Panc1 (cell line): ENCODE measurements around the gene MROH7. TPM values are rescaled to one million over a fixed set of nuclear protein-coding genes. Genes with fewer than 3 reads are reported as not detected.

Experiments used
- ATAC-seq: fragments of 200-7000 bp; cut with Tn5 transposase; 2 replicates; pipeline ENCODE4 v1.9.1; 2020; ENCODE audit warnings: mild to moderate bottlenecking, moderate library complexity
- Bru-seq: library from RNA; stranded (reverse); fragments of 400-500 nt; gene quantifications from one replicate; lab custom pipeline; 2021; lab: Mats Ljungman, UMichigan
- BruChase-seq, 2 experiments: library from RNA; stranded (reverse); fragments of 400-500 nt; gene quantifications; one replicate each; lab custom pipeline; 2021; lab: Mats Ljungman, UMichigan
- BruUV-seq: library from RNA; stranded (reverse); fragments of 400-500 nt; replicated peaks from 2 replicates; lab custom pipeline; 2021; lab: Mats Ljungman, UMichigan
- CTCF ChIA-PET: fragments of 300-600 bp; sonication (Branson Sonifier 250); formaldehyde crosslinking; loops from one replicate; lab custom pipeline; 2022; ENCODE audit warnings: antibody characterized with exemption; lab: Charles Lee
- POLR2A ChIA-PET: fragments of 300-600 bp; sonication (Branson Sonifier 250); formaldehyde crosslinking; loops from one replicate; lab custom pipeline; 2022; ENCODE audit warnings: antibody characterized with exemption; lab: Charles Lee
- DNase-seq: peaks from one replicate; pipeline ENCODE4 v3.0.0-alpha.2; 2010; ENCODE audit warnings: low read depth, low spot score
- H3K27ac ChIP-seq: 2 replicates; pipeline ENCODE4 v1.5.1; 2011; ENCODE audit warnings: mild to moderate bottlenecking, low read length, inconsistent platforms
- H3K27me3 ChIP-seq: fragments of 200-500 bp; sonication (Bioruptor generic); 2 replicates; pipeline ENCODE4 v1.6.0; 2014; ENCODE audit warnings: low read length, inconsistent platforms; ENCODE audit not compliant: control insufficient read depth, insufficient read depth
- H3K36me3 ChIP-seq: fragments of 200-500 bp; sonication (Bioruptor generic); 2 replicates; pipeline ENCODE4 v1.5.1; 2014; ENCODE audit warnings: inconsistent platforms, mild to moderate bottlenecking, low read length, moderate library complexity; ENCODE audit not compliant: control insufficient read depth, insufficient read depth
- H3K4me1 ChIP-seq: 2 replicates; pipeline ENCODE4 v1.5.1; 2011; ENCODE audit warnings: inconsistent platforms, mild to moderate bottlenecking, low read length, moderate library complexity; ENCODE audit not compliant: control insufficient read depth, insufficient read depth
- H3K4me3 ChIP-seq, 2 experiments: 2 replicates each; pipeline ENCODE4 v1.5.1; 2011 to 2012; ENCODE audit warnings: low read depth in 2 of 2, low read length in 2 of 2, mild to moderate bottlenecking in 2 of 2, inconsistent platforms in 1 of 2, moderate library complexity in 1 of 2
- H3K9me3 ChIP-seq: fragments of 200-500 bp; sonication (Bioruptor generic); 2 replicates; pipeline ENCODE4 v1.5.1; 2014; ENCODE audit warnings: low read depth, mild to moderate bottlenecking, inconsistent platforms, low read length, moderate library complexity; ENCODE audit not compliant: control insufficient read depth, insufficient read depth
- CTCF ChIP-seq: fragments of 450-650 bp; IDR thresholded peaks from 2 replicates; pipeline ENCODE4 v1.5.1; 2017; ENCODE audit warnings: mild to moderate bottlenecking
- POLR2AphosphoS5 ChIP-seq: IDR thresholded peaks from 2 replicates; pipeline ENCODE4 v1.6.1; 2012; ENCODE audit warnings: mild to moderate bottlenecking, low read depth, low read length, moderate library complexity
- REST ChIP-seq, 2 experiments: IDR thresholded peaks; 2 replicates each; pipeline ENCODE4 v1.6.1; 2011 to 2012; ENCODE audit warnings: low read depth in 2 of 2, control low read depth in 1 of 2, low read length in 1 of 2, mild to moderate bottlenecking in 1 of 2, moderate library complexity in 1 of 2; ENCODE audit not compliant: insufficient read depth in 1 of 2
- SIN3A ChIP-seq: IDR thresholded peaks from 2 replicates; pipeline ENCODE4 v1.6.1; 2012; ENCODE audit warnings: low read depth, mild to moderate bottlenecking, low read length, moderate library complexity, borderline replicate concordance; ENCODE audit not compliant: insufficient read depth
- TCF7L2 ChIP-seq: IDR thresholded peaks from 2 replicates; pipeline ENCODE4 v1.6.1; 2011; ENCODE audit warnings: mild to moderate bottlenecking, low read depth, low read length, inconsistent platforms
- in situ Hi-C: cut with HindIII; loops from 2 replicates; pipeline ENCODE4 v1.10.0; 2016; ENCODE audit warnings: low sequenced_read_pairs, low pct_unique_long_range_greater_than_20kb
- intact Hi-C: fragments of 100-400 bp; cut with micrococcal nuclease; formaldehyde crosslinking; loops from one replicate; pipeline ENCODE4 v1.10.0; 2022; ENCODE audit not compliant: unreplicated experiment
- long read RNA-seq: library from polyadenylated mRNA; unstranded; transcript quantifications from one replicate; pipeline ENCODE4 v2.0.0, GENCODE V29; 2021; ENCODE audit not compliant: unreplicated experiment
- polyA plus RNA-seq: library from polyadenylated mRNA; unstranded; fragments of >200 nt; gene quantifications from one replicate; pipeline ENCODE4 v1.2.1, GENCODE V29; 2012; ENCODE audit warnings: missing spikeins; ENCODE audit not compliant: insufficient read length
- total RNA-seq: library from RNA; stranded (reverse); gene quantifications from one replicate; pipeline ENCODE4 v1.2.1, GENCODE V29; 2021; ENCODE audit not compliant: unreplicated experiment

Gene MROH7
- not detected for total RNA-seq
- polyA plus RNA-seq = not detected
- percentile 24 among the genes with signal in this experiment for Bru-seq, nascent RNA
- not detected for BruChase-seq, experiment 1, labeled RNA remaining after a 2-hour chase
- not detected for BruChase-seq, experiment 2, labeled RNA remaining after a 6-hour chase
- long read RNA-seq = 0 reads

- no peak for DNase-seq
- ATAC-seq = no peak
- Histone ChIP-seq H3K9me3 (no peaks in the 10 kb centered on the region), H3K27ac (no peak within 1 kb of the TSS), H3K27me3 (no peaks in the 10 kb centered on the region), H3K4me3 (no peak within 1 kb of the TSS), H3K4me1 (no peaks in the 10 kb centered on the region), H3K36me3 (no peaks in the 10 kb centered on the region)
- intact Hi-C loops = no loop called here
- CTCF ChIA-PET = no interaction called here
- no TSS peak for BruUV-seq
- in situ Hi-C loops = no loop called here
- TF ChIP-seq SIN3A (no peak), POLR2AphosphoS5 (no peak), REST (IDR thresholded peaks at IDR 0.05; ENCODE audit: insufficient read depth in 1 of 2, low read depth in 2 of 2, low read length in 1 of 2) (no peak), CTCF (no peak), TCF7L2 (no peak)
- POLR2A ChIA-PET = no interaction called here
Observed at GRCh38 chr1:54640863-54641836, at the start of gene MROH7. Gene MROH7 (plus strand): TSS chr1:54641786. CDS start chr1:54652927, 11,141 bp downstream.

GRCh38 chr1:54593571-54594160, 47.9 kb upstream of the MROH7 start:
- ChIA-PET CTCF (no interaction called here), POLR2A (interaction anchor here (0.5 kb wide), 1 partner anchor 448 kb away, joined by 3 read pairs; no protein-coding TSS in a partner anchor)
- DNase-seq = no peak
- Histone ChIP-seq H3K4me3 (no peak overlapping the region), H3K36me3 (no peaks in the 10 kb centered on the region), H3K4me1 (no peaks in the 10 kb centered on the region), H3K9me3 (no peaks in the 10 kb centered on the region), H3K27me3 (no peaks in the 10 kb centered on the region), H3K27ac (no peak overlapping the region)
- in situ Hi-C loops = no loop called here
- intact Hi-C loops = no loop called here
- no TSS peak for BruUV-seq
- TF ChIP-seq REST (IDR thresholded peaks at IDR 0.05; ENCODE audit: insufficient read depth in 1 of 2, low read depth in 2 of 2, low read length in 1 of 2) (no peak), POLR2AphosphoS5 (no peak), TCF7L2 (no peak)
- no peak for ATAC-seq
